GM18505 (cell line): ENCODE data around the gene WDFY4.

ENCODE experiments used
- ATAC-seq: cut with Tn5 transposase; IDR thresholded peaks from one replicate; pipeline ENCODE4 v1.9.1; 2021; ENCODE audit not compliant: unreplicated experiment
- POLR2A ChIP-seq: IDR thresholded peaks from 4 replicates; pipeline ENCODE4 v1.6.1; 2011; ENCODE audit warnings: borderline replicate concordance; ENCODE audit not compliant: insufficient read depth, insufficient read length; ENCODE audit errors: extremely low read depth

The WDFY4 gene

GRCh38 chr10:48770561-48771089 is 86.0 kb downstream of the WDFY4 start:
- no peak for TF ChIP-seq POLR2A
- no peak for ATAC-seq

- ATAC-seq = no peak
- no peak for TF ChIP-seq POLR2A
These were observed 86.6 kb downstream of the WDFY4 start for GRCh38 chr10:48771234-48771633.

- no peak for ATAC-seq
- no peak for TF ChIP-seq POLR2A
These were observed 87.4 kb downstream of the WDFY4 start for GRCh38 chr10:48772059-48772458.

- TF ChIP-seq POLR2A = no peak
- ATAC-seq = no peak
These were observed 88.9 kb downstream of the WDFY4 start for GRCh38 chr10:48773580-48773979.

- no peak for ATAC-seq
- no peak for TF ChIP-seq POLR2A
These were observed 89.9 kb downstream of the WDFY4 start for GRCh38 chr10:48774416-48775205.

GRCh38 chr10:48775206-48775517 is 90.5 kb downstream of the WDFY4 start:
- ATAC-seq = no peak
- no peak for TF ChIP-seq POLR2A

- TF ChIP-seq POLR2A = no peak
- no peak for ATAC-seq
These were observed 91.4 kb downstream of the WDFY4 start for GRCh38 chr10:48776005-48776522.

- no peak for ATAC-seq
- TF ChIP-seq POLR2A = no peak
These were observed 91.9 kb downstream of the WDFY4 start for GRCh38 chr10:48776528-48776927.

- no peak for ATAC-seq
- TF ChIP-seq POLR2A = no peak
These were observed 92.4 kb downstream of the WDFY4 start for GRCh38 chr10:48777110-48777509.

GRCh38 chr10:48778193-48778857 is 93.7 kb downstream of the WDFY4 start:
- no peak for TF ChIP-seq POLR2A
- no peak for ATAC-seq

- TF ChIP-seq POLR2A = no peak
- no peak for ATAC-seq
These were observed 94.4 kb downstream of the WDFY4 start for GRCh38 chr10:48779077-48779476.

GRCh38 chr10:48779546-48780152 is 95.0 kb downstream of the WDFY4 start:
- ATAC-seq = no peak
- no peak for TF ChIP-seq POLR2A

GRCh38 chr10:48780341-48780740 is 95.7 kb downstream of the WDFY4 start:
- no peak for TF ChIP-seq POLR2A
- no peak for ATAC-seq

GRCh38 chr10:48782386-48782785 is 97.7 kb downstream of the WDFY4 start:
- no peak for ATAC-seq
- no peak for TF ChIP-seq POLR2A

- no peak for TF ChIP-seq POLR2A
- ATAC-seq = no peak
These were observed 99.4 kb downstream of the WDFY4 start for GRCh38 chr10:48784031-48784430.

GRCh38 chr10:48785796-48786195 is 101.1 kb downstream of the WDFY4 start:
- no peak for TF ChIP-seq POLR2A
- ATAC-seq = no peak
